Nephron progenitor cell (in vitro differentiated cells): ENCODE results near the gene PNPO.

Experiments used
- DNase-seq: peaks from one replicate; pipeline ENCODE4 v3.0.0; 2021
- H3K27ac Mint-ChIP-seq: 2 replicates; pipeline ENCODE4 v1.8.0; 2021; ENCODE audit warnings: mild to moderate bottlenecking, moderate library complexity, mixed read lengths
- H3K27me3 Mint-ChIP-seq: 2 replicates; pipeline ENCODE4 v1.8.0; 2021; ENCODE audit warnings: mild to moderate bottlenecking, low read depth, mixed read lengths; ENCODE audit not compliant: poor library complexity
- H3K36me3 Mint-ChIP-seq: 2 replicates; pipeline ENCODE4 v1.8.0; 2021; ENCODE audit warnings: low read depth, mixed read lengths
- H3K4me1 Mint-ChIP-seq: 2 replicates; pipeline ENCODE4 v1.8.0; 2021; ENCODE audit warnings: mixed read lengths
- H3K4me3 Mint-ChIP-seq: 2 replicates; pipeline ENCODE4 v1.8.0; 2021; ENCODE audit warnings: mild to moderate bottlenecking, moderate library complexity, mixed read lengths
- H3K9me3 Mint-ChIP-seq: 2 replicates; pipeline ENCODE4 v1.8.0; 2021; ENCODE audit warnings: mild to moderate bottlenecking, moderate library complexity, mixed read lengths
- CTCF ChIP-seq: fragments of 200-600 bp; sonication (generic); IDR thresholded peaks from 2 replicates; pipeline ENCODE4 v1.5.0; 2021; ENCODE audit warnings: antibody characterized with exemption

Gene PNPO

GRCh38 chr17:47942096-47942510 lies 732 bp downstream of the PNPO start:
- Mint-ChIP-seq H3K4me1 (peaks cover 10% of the 10 kb centered on the region), H3K27ac (peak overlapping the region; percentile 23), H3K27me3 (peaks cover 39% of the 10 kb centered on the region), H3K36me3 (no peaks in the 10 kb centered on the region), H3K4me3 (peak overlapping the region; percentile 82), H3K9me3 (peaks cover 6% of the 10 kb centered on the region)
- no peak for TF ChIP-seq CTCF
- no peak for DNase-seq

GRCh38 chr17:47942568-47942967 lies 1.2 kb downstream of the PNPO start:
- no peak for DNase-seq
- no peaks in the 10 kb centered on the region for H3K36me3 Mint-ChIP-seq
- no peak overlapping the region for H3K27ac Mint-ChIP-seq
- peaks cover 10% of the 10 kb centered on the region for H3K4me1 Mint-ChIP-seq
- TF ChIP-seq CTCF = no peak
- peak overlapping the region; percentile 82 for H3K4me3 Mint-ChIP-seq
- H3K9me3 Mint-ChIP-seq = peaks cover 6% of the 10 kb centered on the region
- peaks cover 39% of the 10 kb centered on the region for H3K27me3 Mint-ChIP-seq

- peaks cover 21% of the 10 kb centered on the region for H3K27me3 Mint-ChIP-seq
- DNase-seq = no peak
- no peaks in the 10 kb centered on the region for H3K36me3 Mint-ChIP-seq
- H3K4me3 Mint-ChIP-seq = no peak overlapping the region
- H3K27ac Mint-ChIP-seq = peak overlapping the region; percentile 58
- no peak for TF ChIP-seq CTCF
- H3K4me1 Mint-ChIP-seq = peaks cover 27% of the 10 kb centered on the region
- H3K9me3 Mint-ChIP-seq = peaks cover 6% of the 10 kb centered on the region
Measured at GRCh38 chr17:47945080-47945479, 3.7 kb downstream of the PNPO start.

GRCh38 chr17:47945529-47946508 lies 4.4 kb downstream of the PNPO start:
- no peak for TF ChIP-seq CTCF
- Mint-ChIP-seq H3K4me3 (no peak overlapping the region), H3K4me1 (peaks cover 27% of the 10 kb centered on the region), H3K27ac (peak overlapping the region; percentile 58), H3K27me3 (peaks cover 14% of the 10 kb centered on the region), H3K9me3 (peaks cover 5% of the 10 kb centered on the region), H3K36me3 (no peaks in the 10 kb centered on the region)
- no peak for DNase-seq

GRCh38 chr17:47946516-47946915 lies 5.1 kb downstream of the PNPO start:
- peaks cover 7% of the 10 kb centered on the region for H3K27me3 Mint-ChIP-seq
- no peak for TF ChIP-seq CTCF
- H3K27ac Mint-ChIP-seq = no peak overlapping the region
- no peaks in the 10 kb centered on the region for H3K36me3 Mint-ChIP-seq
- no peak overlapping the region for H3K4me3 Mint-ChIP-seq
- peaks cover 27% of the 10 kb centered on the region for H3K4me1 Mint-ChIP-seq
- no peaks in the 10 kb centered on the region for H3K9me3 Mint-ChIP-seq
- no peak for DNase-seq
